GM20431 (cell line): Measurements from ENCODE around the gene DLGAP1.

ENCODE experiments used
- in situ Hi-C: fragments of 300-500 bp; cut with MseI, MboI; formaldehyde crosslinking; loops from one replicate; pipeline ENCODE4 v1.15.0; 2020; ENCODE audit warnings: low sequenced_read_pairs; ENCODE audit not compliant: unreplicated experiment

The DLGAP1 gene

GRCh38 chr18:3855966-3856365 is 599.1 kb downstream of the DLGAP1 start:
- in situ Hi-C loops: no loop called here

GRCh38 chr18:3852321-3852720 is 602.8 kb downstream of the DLGAP1 start:
- in situ Hi-C loops: no loop called here

- in situ Hi-C loops: no loop called here
Observed at GRCh38 chr18:3851159-3851558, 603.9 kb downstream of the DLGAP1 start.

- in situ Hi-C loops: no loop called here
Observed at GRCh38 chr18:3848316-3848715, 606.8 kb downstream of the DLGAP1 start.

- in situ Hi-C loops: no loop called here
Observed at GRCh38 chr18:3845161-3845560, 609.9 kb downstream of the DLGAP1 start.

- in situ Hi-C loops: no loop called here
Observed at GRCh38 chr18:3842844-3843243, 612.3 kb downstream of the DLGAP1 start.

- in situ Hi-C loops: no loop called here
Observed at GRCh38 chr18:3840766-3841165, 614.3 kb downstream of the DLGAP1 start.

- in situ Hi-C loops: no loop called here
Observed at GRCh38 chr18:3839581-3839981, 615.5 kb downstream of the DLGAP1 start.

- in situ Hi-C loops: no loop called here
Observed at GRCh38 chr18:3836483-3837335, 618.4 kb downstream of the DLGAP1 start.

- in situ Hi-C loops: no loop called here
Observed at GRCh38 chr18:3832025-3832638, 623.0 kb downstream of the DLGAP1 start.

- in situ Hi-C loops: no loop called here
Observed at GRCh38 chr18:3830604-3831003, 624.5 kb downstream of the DLGAP1 start.

- in situ Hi-C loops: no loop called here
Observed at GRCh38 chr18:3827236-3827845, 627.8 kb downstream of the DLGAP1 start.

- in situ Hi-C loops: no loop called here
Observed at GRCh38 chr18:3826021-3826420, 629.1 kb downstream of the DLGAP1 start.

- in situ Hi-C loops: no loop called here
Observed at GRCh38 chr18:3824101-3824500, 631.0 kb downstream of the DLGAP1 start.

- in situ Hi-C loops: no loop called here
Observed at GRCh38 chr18:3823073-3823472, 632.0 kb downstream of the DLGAP1 start.

GRCh38 chr18:3821524-3821923 is 633.6 kb downstream of the DLGAP1 start:
- in situ Hi-C loops: no loop called here

GRCh38 chr18:3819961-3820360 is 635.1 kb downstream of the DLGAP1 start:
- in situ Hi-C loops: no loop called here

GRCh38 chr18:3816610-3817363 is 638.3 kb downstream of the DLGAP1 start:
- in situ Hi-C loops: no loop called here

- in situ Hi-C loops: no loop called here
Observed at GRCh38 chr18:3815991-3816390, 639.1 kb downstream of the DLGAP1 start.

- in situ Hi-C loops: no loop called here
Observed at GRCh38 chr18:3814816-3815215, 640.3 kb downstream of the DLGAP1 start.

GRCh38 chr18:3810296-3810695 is 644.8 kb downstream of the DLGAP1 start:
- in situ Hi-C loops: no loop called here
